IMR-90 (cell line): ENCODE data around the gene FNTB. TPM values are rescaled to one million over a fixed set of nuclear protein-coding genes. Genes with fewer than 3 reads are reported as not detected.

ENCODE experiments used
- ATAC-seq: fragments of 200-7000 bp; cut with Tn5 transposase; 2 replicates; pipeline ENCODE4 v1.9.1; 2020; ENCODE audit warnings: low read depth, mild to moderate bottlenecking, moderate library complexity
- BruUV-seq: library from RNA; stranded (reverse); fragments of 400-500 nt; replicated peaks from 2 replicates; lab custom pipeline; 2021; lab: Mats Ljungman, UMichigan
- CTCF ChIA-PET: fragments of 300-600 bp; formaldehyde crosslinking; extraction: SDS; loops from one replicate; lab custom pipeline; 2021; ENCODE audit warnings: antibody characterized with exemption; lab: Yijun Ruan, JAX
- POLR2A ChIA-PET: fragments of 300-600 bp; sonication (Branson Sonifier 250); formaldehyde crosslinking; loops from one replicate; lab custom pipeline; 2022; ENCODE audit warnings: antibody characterized with exemption; ENCODE audit not compliant: unreplicated experiment; lab: Charles Lee
- DNase-seq: peaks from one replicate; pipeline ENCODE4 v3.0.0; 2013
- H2AFZ ChIP-seq: replicated peaks from 2 replicates; pipeline ENCODE3; 2013; ENCODE audit warnings: low read length, mild to moderate bottlenecking; ENCODE audit not compliant: poor library complexity
- H2AK5ac ChIP-seq: 2 replicates; pipeline ENCODE4 v1.6.1; 2013; ENCODE audit warnings: low read depth, low read length, inconsistent platforms
- H2AK9ac ChIP-seq: replicated peaks from 2 replicates; pipeline ENCODE3; 2013; ENCODE audit warnings: mild to moderate bottlenecking, low read depth, low read length, moderate library complexity; ENCODE audit not compliant: poor library complexity
- H2BK120ac ChIP-seq: 2 replicates; pipeline ENCODE4 v1.6.1; 2013; ENCODE audit warnings: low read depth, low read length, inconsistent platforms
- H2BK15ac ChIP-seq: 3 replicates; pipeline ENCODE4 v1.6.1; 2013; ENCODE audit warnings: low read depth, low read length, inconsistent platforms
- H2BK20ac ChIP-seq: 2 replicates; pipeline ENCODE4 v1.6.1; 2013; ENCODE audit warnings: low read depth, mild to moderate bottlenecking, inconsistent platforms, low read length, moderate library complexity
- H2BK5ac ChIP-seq: 2 replicates; pipeline ENCODE4 v1.6.1; 2013; ENCODE audit warnings: mild to moderate bottlenecking, low read depth, low read length, inconsistent platforms; ENCODE audit not compliant: poor library complexity, severe bottlenecking
- H3K14ac ChIP-seq: replicated peaks from 2 replicates; pipeline ENCODE4 v1.6.1; 2013; ENCODE audit warnings: low read depth, low read length, inconsistent platforms
- H3K18ac ChIP-seq: 2 replicates; pipeline ENCODE4 v1.6.1; 2013; ENCODE audit warnings: low read depth, low read length, control low read depth
- H3K23ac ChIP-seq: 2 replicates; pipeline ENCODE4 v1.6.1; 2013; ENCODE audit warnings: low read depth, low read length, inconsistent platforms
- H3K27ac ChIP-seq: 2 replicates; pipeline ENCODE4 v1.5.1; 2013; ENCODE audit warnings: mild to moderate bottlenecking, control low read depth, low read length; ENCODE audit not compliant: insufficient read depth
- H3K27me3 ChIP-seq: 2 replicates; pipeline ENCODE4 v1.6.1; 2013; ENCODE audit warnings: low read length; ENCODE audit not compliant: control insufficient read depth, insufficient read depth
- H3K36me3 ChIP-seq: 2 replicates; pipeline ENCODE4 v1.6.1; 2013; ENCODE audit warnings: low read length, mixed read lengths; ENCODE audit not compliant: control insufficient read depth, insufficient read depth
- H3K4ac ChIP-seq: 2 replicates; pipeline ENCODE4 v1.6.1; 2013; ENCODE audit warnings: low read depth, low read length, inconsistent platforms
- H3K4me1 ChIP-seq: 2 replicates; pipeline ENCODE4 v1.6.1; 2013; ENCODE audit warnings: low read length, mixed read lengths; ENCODE audit not compliant: control insufficient read depth, insufficient read depth
- H3K4me2 ChIP-seq: 2 replicates; pipeline ENCODE4 v1.6.1; 2013; ENCODE audit warnings: low read depth, mild to moderate bottlenecking, control low read depth, low read length, moderate library complexity
- H3K4me3 ChIP-seq: 2 replicates; pipeline ENCODE4 v1.5.1; 2013; ENCODE audit warnings: low read depth, mild to moderate bottlenecking, control low read depth, low read length, moderate library complexity; ENCODE audit not compliant: insufficient read depth
- H3K56ac ChIP-seq: 2 replicates; pipeline ENCODE4 v1.6.1; 2013; ENCODE audit warnings: low read length, inconsistent platforms; ENCODE audit not compliant: insufficient read depth; ENCODE audit errors: extremely low read depth
- H3K79me1 ChIP-seq, 2 experiments: 2 replicates each; pipeline ENCODE4 v1.6.1; 2013; ENCODE audit warnings: low read length in 2 of 2, inconsistent platforms in 1 of 2, low read depth in 1 of 2
- H3K9ac ChIP-seq: 2 replicates; pipeline ENCODE4 v1.6.1; 2013; ENCODE audit warnings: low read depth, low read length, control low read depth
- H3K9me1 ChIP-seq: 2 replicates; pipeline ENCODE4 v1.6.1; 2013; ENCODE audit warnings: low read length, inconsistent platforms; ENCODE audit not compliant: insufficient read depth
- H3K9me3 ChIP-seq: 2 replicates; pipeline ENCODE4 v1.6.1; 2013; ENCODE audit warnings: low read length; ENCODE audit not compliant: control insufficient read depth, insufficient read depth
- H4K20me1 ChIP-seq: 2 replicates; pipeline ENCODE4 v1.6.1; 2013; ENCODE audit warnings: low read length, inconsistent platforms; ENCODE audit not compliant: insufficient read depth
- H4K5ac ChIP-seq: 2 replicates; pipeline ENCODE4 v1.6.1; 2013; ENCODE audit warnings: mild to moderate bottlenecking, low read depth, low read length, control low read depth
- H4K8ac ChIP-seq, 2 experiments: 2 replicates each; pipeline ENCODE4 v1.6.1; 2013; ENCODE audit warnings: low read depth in 2 of 2, low read length in 2 of 2, control low read depth in 1 of 2, inconsistent platforms in 1 of 2
- H4K91ac ChIP-seq: 2 replicates; pipeline ENCODE4 v1.6.1; 2013; ENCODE audit warnings: low read depth, low read length, inconsistent platforms; ENCODE audit not compliant: insufficient read depth
- BHLHE40 ChIP-seq: fragments of 150-350 bp; IDR thresholded peaks from 2 replicates; pipeline ENCODE4 v1.6.1; 2016; ENCODE audit warnings: mild to moderate bottlenecking, low read depth, low read length
- CEBPB ChIP-seq: IDR thresholded peaks from 2 replicates; pipeline ENCODE4 v1.6.1; 2012; ENCODE audit warnings: low read depth, low read length, improper control_type of control experiment
- CHD1 ChIP-seq: IDR thresholded peaks from 2 replicates; pipeline ENCODE4 v1.6.1; 2012; ENCODE audit warnings: low read depth, low read length, improper control_type of control experiment
- FOS ChIP-seq: fragments of 150-350 bp; IDR thresholded peaks from 2 replicates; pipeline ENCODE4 v1.6.1; 2016; ENCODE audit warnings: low read depth, low read length
- MAFK ChIP-seq: IDR thresholded peaks from 2 replicates; pipeline ENCODE4 v1.6.1; 2012; ENCODE audit warnings: low read depth, low read length, improper control_type of control experiment
- MAZ ChIP-seq: IDR thresholded peaks from 2 replicates; pipeline ENCODE4 v1.6.1; 2012; ENCODE audit warnings: low read depth, mild to moderate bottlenecking, low read length, improper control_type of control experiment, moderate library complexity, borderline replicate concordance
- MXI1 ChIP-seq: IDR thresholded peaks from 2 replicates; pipeline ENCODE4 v1.6.1; 2012; ENCODE audit warnings: low read depth, mild to moderate bottlenecking, low read length, moderate library complexity, borderline replicate concordance
- NFE2L2 ChIP-seq: fragments of 150-350 bp; IDR thresholded peaks from 2 replicates; pipeline ENCODE4 v1.6.1; 2016; ENCODE audit warnings: low read depth, mild to moderate bottlenecking, low read length
- RCOR1 ChIP-seq: IDR thresholded peaks from 2 replicates; pipeline ENCODE4 v1.6.1; 2012; ENCODE audit warnings: mild to moderate bottlenecking, low read length, improper control_type of control experiment; ENCODE audit not compliant: insufficient replicate concordance
- SMC3 ChIP-seq: fragments of 150-350 bp; IDR thresholded peaks from 2 replicates; pipeline ENCODE4 v1.6.1; 2016; ENCODE audit warnings: low read depth, mild to moderate bottlenecking, antibody characterized with exemption, low read length, moderate library complexity
- WGBS, 2 experiments: methylation state at CpG; one replicate each; pipeline versions ENCODE4 v1.1.5 to v1.1.7; 2013; ENCODE audit warnings: missing lambda C conversion rate in 2 of 2; ENCODE audit not compliant: insufficient read length in 1 of 2; ENCODE audit errors: extremely low coverage in 2 of 2; 5-methylcytosine and 5-hydroxymethylcytosine counted together
- dilution Hi-C: fragments of 300-500 bp; cut with HindIII; formaldehyde crosslinking; loops from one replicate; pipeline ENCODE4 v1.14.3; 2018; ENCODE audit warnings: low sequenced_read_pairs; ENCODE audit not compliant: unreplicated experiment
- in situ Hi-C: fragments of 300-500 bp; cut with MboI; formaldehyde crosslinking; loops from 3 replicates; pipeline ENCODE4 v1.14.3; 2019; ENCODE audit warnings: low sequenced_read_pairs, inconsistent platforms, mixed read lengths
- intact Hi-C: fragments of 100-400 bp; cut with micrococcal nuclease; formaldehyde crosslinking; loops from 2 replicates; pipeline ENCODE4 v1.10.0; 2022
- polyA plus RNA-seq, 3 experiments: library from polyadenylated mRNA; depleted of rRNA; stranded (reverse); fragments of >200 nt; gene quantifications; 2 replicates each; pipeline ENCODE4 v1.2.3, GENCODE V29; 2012; ENCODE audit warnings: low replicate concordance in 1 of 3
- total RNA-seq: library from RNA; depleted of rRNA; stranded (reverse); fragments of >200 nt; gene quantifications from 2 replicates; pipeline ENCODE4 v1.2.3, GENCODE V29; 2012
- TF ChIP-seq, protein P1 (sequence below): conservative IDR thresholded peaks from 2 replicates; pipeline ENCODE4 v1.5.1; 2012; ENCODE audit warnings: mild to moderate bottlenecking, low read depth, low read length, improper control_type of control experiment

The FNTB gene
- total and polyA plus RNA-seq, 2 of the 4 experiments (the other 2 are of a cell fraction): 9.9 to 18.5 TPM

DNA sequence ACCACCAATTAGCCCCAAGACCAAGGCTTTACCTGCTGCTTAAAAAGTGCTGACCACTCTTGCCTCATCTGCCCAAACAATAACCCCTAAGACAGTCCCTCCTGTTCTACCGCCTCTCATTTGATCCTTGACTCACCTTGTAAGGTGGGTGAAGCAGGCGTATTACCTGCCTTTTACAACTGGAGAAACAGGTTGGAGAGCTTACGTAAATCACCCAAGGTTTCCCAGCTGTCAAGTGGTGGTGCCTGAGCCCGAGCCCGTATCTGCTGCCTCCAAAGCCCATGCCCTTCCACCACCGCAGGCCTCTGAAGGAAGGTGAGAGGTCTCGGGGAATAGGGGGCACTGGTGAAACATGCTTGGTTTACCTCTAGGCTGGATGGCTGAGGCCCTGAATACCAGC lies 79.0 kb downstream of the FNTB start (continued):
- TF ChIP-seq, protein P1, sequence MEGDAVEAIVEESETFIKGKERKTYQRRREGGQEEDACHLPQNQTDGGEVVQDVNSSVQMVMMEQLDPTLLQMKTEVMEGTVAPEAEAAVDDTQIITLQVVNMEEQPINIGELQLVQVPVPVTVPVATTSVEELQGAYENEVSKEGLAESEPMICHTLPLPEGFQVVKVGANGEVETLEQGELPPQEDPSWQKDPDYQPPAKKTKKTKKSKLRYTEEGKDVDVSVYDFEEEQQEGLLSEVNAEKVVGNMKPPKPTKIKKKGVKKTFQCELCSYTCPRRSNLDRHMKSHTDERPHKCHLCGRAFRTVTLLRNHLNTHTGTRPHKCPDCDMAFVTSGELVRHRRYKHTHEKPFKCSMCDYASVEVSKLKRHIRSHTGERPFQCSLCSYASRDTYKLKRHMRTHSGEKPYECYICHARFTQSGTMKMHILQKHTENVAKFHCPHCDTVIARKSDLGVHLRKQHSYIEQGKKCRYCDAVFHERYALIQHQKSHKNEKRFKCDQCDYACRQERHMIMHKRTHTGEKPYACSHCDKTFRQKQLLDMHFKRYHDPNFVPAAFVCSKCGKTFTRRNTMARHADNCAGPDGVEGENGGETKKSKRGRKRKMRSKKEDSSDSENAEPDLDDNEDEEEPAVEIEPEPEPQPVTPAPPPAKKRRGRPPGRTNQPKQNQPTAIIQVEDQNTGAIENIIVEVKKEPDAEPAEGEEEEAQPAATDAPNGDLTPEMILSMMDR: no peak
- TF ChIP-seq RCOR1: no peak

DNA sequence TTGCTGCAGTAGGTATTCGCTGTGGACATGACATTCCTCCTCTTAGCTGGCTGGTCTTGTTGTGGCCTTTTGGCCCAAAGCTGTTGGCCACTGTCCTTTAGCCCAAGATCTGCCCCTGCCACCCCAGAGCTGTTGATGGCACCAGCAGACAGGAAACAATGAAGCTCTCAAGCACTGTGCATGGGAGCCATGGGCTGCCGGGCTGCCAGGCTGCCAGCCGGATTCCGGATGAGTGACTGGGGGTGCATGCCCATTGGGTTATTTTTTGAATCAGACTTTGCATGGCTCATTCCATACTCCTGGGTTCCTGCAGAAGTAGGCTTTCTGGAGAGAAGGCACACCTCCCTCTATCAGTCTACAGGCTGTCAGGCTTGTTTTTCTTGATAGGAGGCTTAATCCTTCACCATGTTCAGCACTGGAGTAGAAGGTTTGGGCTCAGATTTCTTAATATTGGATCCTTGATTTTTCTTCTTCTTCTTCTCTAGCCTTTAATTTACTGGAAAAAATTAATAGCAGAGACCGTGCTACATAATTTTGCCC lies 83.2 kb downstream of the FNTB start:
- H3K23ac ChIP-seq: no peak overlapping the region

More for the DNA sequence above, 83.2 kb downstream of the FNTB start:
- Histone ChIP-seq H2AFZ (no peak overlapping the region), H3K18ac (no peak overlapping the region), H3K14ac (no peak overlapping the region), H2BK20ac (no peak overlapping the region), H4K5ac (no peak overlapping the region), H2AK9ac (no peak overlapping the region), H3K56ac (no peak overlapping the region), H3K4me1 (no peaks in the 10 kb centered on the region), H3K9ac (no peak overlapping the region), H3K79me1 (peaks cover 0 to 27% of the 10 kb centered on the region in 2 experiments; a peak in 3 of 4 replicates), H2BK15ac (no peak overlapping the region), H3K4ac (no peak overlapping the region), H3K36me3 (peaks cover 33% of the 10 kb centered on the region), H3K27ac (no peak overlapping the region), H4K8ac (no peak overlapping the region), H3K27me3 (no peaks in the 10 kb centered on the region), H3K4me3 (no peak overlapping the region), H3K9me3 (no peaks in the 10 kb centered on the region), H2BK5ac (no peak overlapping the region), H4K20me1 (peaks cover 10% of the 10 kb centered on the region), H4K91ac (no peak overlapping the region), H3K4me2 (no peak overlapping the region), H3K9me1 (peaks cover 18% of the 10 kb centered on the region), H2AK5ac (no peak overlapping the region), H2BK120ac (no peak overlapping the region)
- ChIA-PET CTCF (no interaction called here), POLR2A (no interaction called here)
- in situ Hi-C loops (no loop called here), dilution Hi-C loops (no loop called here), intact Hi-C loops (no loop called here)
- TF ChIP-seq BHLHE40 (no peak), CEBPB (no peak), SMC3 (no peak), CHD1 (no peak), MXI1 (no peak), MAZ (no peak), NFE2L2 (no peak), FOS (no peak), MAFK (no peak), RCOR1 (no peak)
- TF ChIP-seq, protein P1: no peak
- no TSS peak for BruUV-seq
- DNase-seq: no peak
- ATAC-seq: no peak
- no CpG with 5 or more reads among the region's 5 CpGs for WGBS, 2 experiments
